ENCODE measurements around the gene CDK19. TPM values are rescaled to one million over a fixed set of nuclear protein-coding genes. Genes with fewer than 3 reads are reported as not detected.
"Not testable (repeated sequence)": the region's sequence is repeated elsewhere in the genome, so short reads cannot be mapped to it uniquely, and the experiment has no call there.

Gene CDK19
- total RNA-seq, 1 experiment from 2014 or later: 24.3 TPM

- Mint-ChIP-seq H3K4me3 (ENCODE audit: low read depth, unreplicated experiment) (no peak overlapping the region), H3K27ac (ENCODE audit: unreplicated experiment) (no peak overlapping the region), H3K36me3 (ENCODE audit: insufficient read depth, unreplicated experiment) (no peaks in the 10 kb centered on the region), H3K9me3 (ENCODE audit: low read depth, unreplicated experiment) (no peaks in the 10 kb centered on the region), H3K27me3 (ENCODE audit: unreplicated experiment) (no peaks in the 10 kb centered on the region), H3K4me1 (ENCODE audit: low read depth, unreplicated experiment) (no peaks in the 10 kb centered on the region)
- no peak for TF ChIP-seq CTCF (IDR thresholded peaks at IDR 0.05; ENCODE audit: unreplicated experiment)
- DNase-seq: no peak
- no TSS peak for BruUV-seq (replicated peaks)
- CTCF ChIA-PET: interaction anchor here (0.7 kb wide), 1 partner anchor 107 kb away, joined by 4 read pairs; no protein-coding TSS in a partner anchor
- intact Hi-C loops (cut with micrococcal nuclease; ENCODE audit: unreplicated experiment): no loop called here
Observed at GRCh38 chr6:110849781-110850180, 34.5 kb upstream of the CDK19 start.

- H3K36me3 Mint-ChIP-seq (ENCODE audit: insufficient read depth, unreplicated experiment): no peaks in the 10 kb centered on the region
- CTCF ChIA-PET: no interaction called here
- H3K27me3 Mint-ChIP-seq (ENCODE audit: unreplicated experiment): no peaks in the 10 kb centered on the region
- intact Hi-C loops (cut with micrococcal nuclease; ENCODE audit: unreplicated experiment): no loop called here
- H3K9me3 Mint-ChIP-seq (ENCODE audit: low read depth, unreplicated experiment): no peaks in the 10 kb centered on the region
- BruUV-seq (replicated peaks): no TSS peak
- H3K4me3 Mint-ChIP-seq (ENCODE audit: low read depth, unreplicated experiment): no peak overlapping the region
- no peaks in the 10 kb centered on the region for H3K4me1 Mint-ChIP-seq (ENCODE audit: low read depth, unreplicated experiment)
- no peak for TF ChIP-seq CTCF (IDR thresholded peaks at IDR 0.05; ENCODE audit: unreplicated experiment)
- no peak for DNase-seq
- H3K27ac Mint-ChIP-seq (ENCODE audit: unreplicated experiment): no peak overlapping the region
Observed at GRCh38 chr6:110841266-110841665, 26.0 kb upstream of the CDK19 start.

GRCh38 chr6:110835751-110836150 is 20.5 kb upstream of the CDK19 start:
- H3K27me3 Mint-ChIP-seq (ENCODE audit: unreplicated experiment); H3K9me3 Mint-ChIP-seq (ENCODE audit: low read depth, unreplicated experiment); H3K27ac Mint-ChIP-seq (ENCODE audit: unreplicated experiment); intact Hi-C loops (cut with micrococcal nuclease; ENCODE audit: unreplicated experiment); DNase-seq; H3K4me3 Mint-ChIP-seq (ENCODE audit: low read depth, unreplicated experiment); H3K36me3 Mint-ChIP-seq (ENCODE audit: insufficient read depth, unreplicated experiment); BruUV-seq (replicated peaks); H3K4me1 Mint-ChIP-seq (ENCODE audit: low read depth, unreplicated experiment): not testable (repeated sequence)
- CTCF ChIA-PET: interaction anchor here (0.6 kb wide), 1 partner anchor 9 kb away, joined by 3 read pairs; no protein-coding TSS in a partner anchor

GRCh38 chr6:110833831-110834230 is 18.6 kb upstream of the CDK19 start:
- no TSS peak for BruUV-seq (replicated peaks)

More at GRCh38 chr6:110833831-110834230, 18.6 kb upstream of the CDK19 start:
- no peaks in the 10 kb centered on the region for H3K36me3 Mint-ChIP-seq (ENCODE audit: insufficient read depth, unreplicated experiment)
- H3K4me3 Mint-ChIP-seq (ENCODE audit: low read depth, unreplicated experiment): no peak overlapping the region
- TF ChIP-seq CTCF (IDR thresholded peaks at IDR 0.05; ENCODE audit: unreplicated experiment): no peak
- H3K9me3 Mint-ChIP-seq (ENCODE audit: low read depth, unreplicated experiment): no peaks in the 10 kb centered on the region
- CTCF ChIA-PET: no interaction called here
- H3K4me1 Mint-ChIP-seq (ENCODE audit: low read depth, unreplicated experiment): no peaks in the 10 kb centered on the region
- intact Hi-C loops (cut with micrococcal nuclease; ENCODE audit: unreplicated experiment): no loop called here
- H3K27ac Mint-ChIP-seq (ENCODE audit: unreplicated experiment): no peak overlapping the region
- DNase-seq: no peak
- H3K27me3 Mint-ChIP-seq (ENCODE audit: unreplicated experiment): no peaks in the 10 kb centered on the region
